Mammary microvascular endothelial cell (primary cell): ENCODE measurements around the gene KRTAP12-4. TPM values are rescaled to one million over a fixed set of nuclear protein-coding genes. Genes with fewer than 3 reads are reported as not detected.

Experiments used
- total RNA-seq: library from RNA; depleted of rRNA; stranded (reverse); fragments of >200 nt; gene quantifications from 2 replicates; pipeline ENCODE4 v1.2.3, GENCODE V29; 2015

KRTAP12-4 gene, protein sequence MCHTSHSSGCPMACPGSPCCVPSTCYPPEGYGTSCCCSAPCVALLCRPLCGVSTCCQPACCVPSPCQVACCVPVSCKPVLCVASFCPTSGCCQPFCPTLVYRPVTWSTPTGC
- not detected in 2 replicates for total RNA-seq

DNA sequence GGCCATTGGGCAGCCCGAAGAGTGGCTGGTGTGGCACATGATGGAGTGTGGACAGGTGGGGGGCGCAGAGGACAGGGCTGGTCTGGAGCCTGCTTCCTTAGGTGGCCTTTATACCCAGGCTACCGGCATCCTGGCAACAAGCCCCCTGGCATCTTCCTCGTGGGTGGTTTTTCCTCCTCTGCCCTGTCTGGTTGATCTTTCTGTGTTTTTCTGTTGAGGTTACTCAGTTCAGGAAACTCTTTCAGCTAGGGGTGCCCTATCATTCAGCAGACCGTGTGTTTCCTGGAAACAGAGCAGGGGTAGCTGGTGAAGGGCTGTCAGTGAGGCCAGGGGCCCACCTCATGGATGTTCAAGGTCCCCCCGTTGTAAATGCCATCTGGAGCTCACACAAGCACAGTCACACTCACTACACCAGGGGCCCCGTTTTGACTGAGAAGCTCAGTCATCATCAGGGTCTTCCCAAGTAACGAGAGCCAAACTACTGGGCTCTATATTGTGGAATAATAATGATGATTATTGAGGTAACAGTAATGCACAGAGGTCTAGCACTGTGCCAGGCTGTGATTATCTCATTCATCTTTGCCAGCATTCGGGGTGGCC is at the start of gene KRTAP12-4:
TSS of gene KRTAP12-4 (minus strand) at position 84 of the 600 bp plus-strand sequence. CDS start at position 39, 45 bp downstream.

DNA sequence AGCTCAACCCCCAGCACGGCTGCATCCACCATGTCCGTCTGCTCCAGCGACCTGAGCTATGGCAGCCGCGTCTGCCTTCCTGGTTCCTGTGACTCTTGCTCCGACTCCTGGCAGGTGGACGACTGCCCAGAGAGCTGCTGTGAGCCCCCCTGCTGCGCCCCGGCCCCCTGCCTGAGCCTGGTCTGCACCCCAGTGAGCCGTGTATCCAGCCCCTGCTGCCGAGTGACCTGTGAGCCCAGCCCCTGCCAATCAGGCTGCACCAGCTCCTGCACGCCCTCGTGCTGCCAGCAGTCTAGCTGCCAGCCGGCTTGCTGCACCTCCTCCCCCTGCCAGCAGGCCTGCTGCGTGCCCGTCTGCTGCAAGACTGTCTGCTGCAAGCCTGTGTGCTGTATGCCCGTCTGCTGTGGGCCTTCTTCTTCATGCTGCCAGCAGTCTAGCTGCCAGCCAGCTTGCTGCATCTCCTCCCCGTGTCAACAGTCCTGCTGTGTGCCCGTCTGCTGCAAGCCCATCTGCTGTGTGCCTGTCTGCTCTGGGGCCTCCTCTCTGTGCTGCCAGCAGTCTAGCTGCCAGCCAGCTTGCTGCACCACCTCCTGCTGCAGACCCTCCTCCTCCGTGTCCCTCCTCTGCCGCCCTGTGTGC is 42.8 kb upstream of the KRTAP12-4 start, which contains the start of gene KRTAP10-12:
TSS of gene KRTAP10-12 (plus strand) at position 1 of the 639 bp plus-strand sequence. CDS start at position 31, 30 bp downstream.

DNA sequence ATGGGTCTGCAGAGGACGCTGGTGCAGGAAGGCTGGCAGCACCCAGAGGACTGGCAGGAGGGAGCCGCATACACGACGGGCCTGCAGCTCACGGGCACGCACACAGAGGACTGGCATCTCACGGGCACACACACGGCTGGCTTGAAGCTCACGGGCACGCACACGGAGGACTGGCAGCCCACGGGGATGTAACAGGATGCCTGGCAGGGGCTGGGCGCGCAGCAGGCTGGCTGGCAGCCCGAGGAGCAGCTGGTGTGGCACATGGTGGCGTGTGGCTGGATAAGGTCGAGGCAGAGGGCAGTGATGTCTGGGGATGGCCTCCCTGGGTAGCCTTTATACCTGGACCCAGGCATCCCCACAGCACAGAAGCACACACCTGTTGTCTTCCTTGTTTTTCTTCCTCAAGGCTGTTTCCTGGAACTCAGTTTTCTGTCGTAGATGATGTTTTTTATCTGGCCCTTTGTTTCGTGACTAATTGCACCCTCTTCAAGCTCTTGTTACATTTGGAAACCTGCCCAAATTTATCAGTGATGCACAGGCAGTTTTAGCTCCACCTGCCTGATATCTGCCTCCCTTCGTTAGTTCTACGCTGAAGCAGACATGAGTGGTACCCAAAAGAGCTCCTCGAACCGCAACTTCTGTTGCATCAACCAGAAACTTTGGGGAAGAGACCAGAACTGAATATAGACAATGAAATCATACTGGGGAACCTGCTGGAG is 27.6 kb upstream of the KRTAP12-4 start, which contains the start of gene KRTAP12-1:
TSS of gene KRTAP12-1 (minus strand) at position 303 of the 719 bp plus-strand sequence. CDS start at position 263, 40 bp downstream.

DNA sequence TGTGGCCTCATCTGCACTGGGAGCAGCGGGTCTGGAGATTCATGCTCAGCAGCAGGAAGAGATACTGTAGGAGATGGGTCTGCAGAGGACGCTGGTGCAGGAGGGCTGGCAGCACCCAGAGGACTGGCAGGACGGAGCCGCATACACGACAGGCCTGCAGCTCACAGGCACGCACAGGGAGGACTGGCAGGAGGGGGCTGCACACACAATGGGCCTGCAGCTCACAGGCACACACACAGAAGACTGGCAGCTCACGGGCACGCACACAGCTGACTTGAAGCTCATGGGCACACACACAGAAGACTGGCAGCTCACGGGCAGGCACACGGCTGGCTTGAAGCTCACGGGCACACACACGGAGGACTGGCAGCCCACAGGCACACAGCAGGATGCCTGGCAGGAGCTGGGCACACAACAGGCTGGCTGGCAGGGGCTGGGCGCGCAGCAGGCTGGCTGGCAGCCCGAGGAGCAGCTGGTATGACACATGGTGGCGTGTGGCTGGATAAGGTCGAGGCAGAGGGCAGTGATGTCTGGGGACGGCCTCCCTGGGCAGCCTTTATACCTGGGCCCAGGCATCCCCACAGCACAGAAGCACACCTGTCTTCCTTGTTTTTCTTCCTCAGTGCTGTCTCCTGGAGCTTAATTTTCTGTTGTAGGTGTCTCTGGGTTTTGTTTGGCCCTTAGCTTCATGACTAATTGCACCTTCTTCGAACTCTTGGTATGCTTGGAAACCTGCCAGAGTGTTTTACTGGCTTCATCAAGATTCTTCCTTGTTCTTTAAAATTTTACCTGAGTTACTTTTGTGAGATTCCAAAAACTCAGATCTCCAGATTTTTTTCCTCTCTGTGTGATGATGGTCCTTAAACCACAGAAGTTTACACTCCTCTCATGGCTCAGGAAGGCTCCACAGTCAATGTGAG is 12.2 kb upstream of the KRTAP12-4 start, which contains the start of gene KRTAP12-2:
TSS of gene KRTAP12-2 (minus strand) at position 527 of the 920 bp plus-strand sequence. CDS start at position 486, 41 bp downstream.

DNA sequence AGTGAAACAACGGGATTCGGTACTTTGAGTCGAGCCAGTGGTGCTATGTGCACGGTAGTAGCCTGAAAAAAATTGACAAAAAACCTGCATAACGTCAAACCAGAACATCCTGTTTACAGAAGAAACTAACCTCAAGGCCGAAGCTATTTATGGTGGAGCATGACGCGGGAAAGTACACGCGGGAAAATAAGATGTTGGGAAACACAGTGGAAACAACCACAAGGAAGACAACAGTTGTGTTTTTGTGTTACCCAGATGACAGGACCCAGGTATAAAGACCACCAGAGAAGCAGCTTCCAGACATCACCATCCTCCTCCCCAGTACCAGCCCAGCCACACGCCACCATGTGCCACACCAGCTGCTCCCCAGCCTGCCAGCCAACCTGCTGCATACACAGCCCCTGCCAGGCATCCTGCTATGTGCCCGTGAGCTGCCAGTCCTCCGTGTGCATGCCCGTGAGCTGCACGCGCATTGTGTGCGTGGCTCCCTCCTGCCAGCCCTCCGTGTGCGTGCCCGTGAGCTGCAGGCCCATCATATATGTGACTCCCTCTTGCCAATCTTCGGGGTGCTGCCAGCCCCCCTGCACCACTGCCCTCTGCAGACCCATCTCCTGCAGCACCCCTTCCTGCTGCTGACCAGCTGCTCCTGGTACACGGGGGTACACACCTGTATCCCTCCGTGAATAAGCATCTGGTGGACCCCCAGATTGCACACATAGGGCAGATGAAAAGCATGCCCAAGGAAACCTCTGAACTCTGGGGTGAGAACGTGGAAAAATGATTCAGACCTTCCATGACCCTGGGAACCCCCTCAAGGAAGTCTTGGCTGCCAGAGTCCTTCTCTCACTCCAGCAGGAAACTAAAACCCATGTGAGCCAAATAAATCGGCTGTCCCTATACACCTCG is 3.4 kb upstream of the KRTAP12-4 start, which contains the start of gene KRTAP12-3:
TSS of gene KRTAP12-3 (plus strand) at position 298 of the 906 bp plus-strand sequence. CDS start at position 346, 48 bp downstream.

DNA sequence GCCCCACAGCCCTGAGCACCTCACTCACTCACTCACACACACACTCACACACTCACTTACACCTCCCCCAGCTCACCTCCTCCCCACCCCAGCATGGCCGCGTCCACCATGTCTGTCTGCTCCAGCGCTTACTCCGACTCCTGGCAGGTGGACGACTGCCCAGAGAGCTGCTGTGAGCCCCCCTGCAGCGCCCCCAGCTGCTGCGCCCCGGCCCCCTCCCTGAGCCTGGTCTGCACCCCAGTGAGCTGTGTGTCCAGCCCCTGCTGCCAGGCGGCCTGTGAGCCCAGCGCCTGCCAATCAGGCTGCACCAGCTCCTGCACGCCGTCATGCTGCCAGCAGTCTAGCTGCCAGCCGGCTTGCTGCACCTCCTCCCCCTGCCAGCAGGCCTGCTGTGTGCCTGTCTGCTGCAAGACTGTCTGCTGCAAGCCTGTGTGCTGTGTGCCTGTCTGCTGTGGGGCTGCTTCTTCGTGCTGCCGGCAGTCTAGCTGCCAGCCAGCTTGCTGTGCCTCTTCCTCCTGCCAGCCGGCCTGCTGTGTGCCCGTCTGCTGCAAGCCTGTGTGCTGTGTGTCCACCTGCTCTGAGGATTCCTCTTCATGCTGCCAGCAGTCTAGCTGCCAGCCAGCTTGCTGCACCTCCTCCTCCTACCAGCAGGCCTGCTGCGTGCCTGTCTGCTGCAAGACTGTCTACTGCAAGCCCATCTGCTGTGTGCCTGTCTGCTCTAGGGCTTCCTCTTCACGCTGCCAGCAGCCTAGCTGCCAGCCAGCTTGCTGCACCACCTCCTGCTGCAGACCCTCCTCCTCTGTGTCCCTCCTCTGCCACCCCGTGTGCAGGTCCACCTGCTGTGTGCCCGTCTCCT is 7.9 kb downstream of the KRTAP12-4 start, which contains the start of gene KRTAP10-11:
TSS of gene KRTAP10-11 (plus strand) at position 49 of the 856 bp plus-strand sequence. CDS start at position 94, 45 bp downstream.

DNA sequence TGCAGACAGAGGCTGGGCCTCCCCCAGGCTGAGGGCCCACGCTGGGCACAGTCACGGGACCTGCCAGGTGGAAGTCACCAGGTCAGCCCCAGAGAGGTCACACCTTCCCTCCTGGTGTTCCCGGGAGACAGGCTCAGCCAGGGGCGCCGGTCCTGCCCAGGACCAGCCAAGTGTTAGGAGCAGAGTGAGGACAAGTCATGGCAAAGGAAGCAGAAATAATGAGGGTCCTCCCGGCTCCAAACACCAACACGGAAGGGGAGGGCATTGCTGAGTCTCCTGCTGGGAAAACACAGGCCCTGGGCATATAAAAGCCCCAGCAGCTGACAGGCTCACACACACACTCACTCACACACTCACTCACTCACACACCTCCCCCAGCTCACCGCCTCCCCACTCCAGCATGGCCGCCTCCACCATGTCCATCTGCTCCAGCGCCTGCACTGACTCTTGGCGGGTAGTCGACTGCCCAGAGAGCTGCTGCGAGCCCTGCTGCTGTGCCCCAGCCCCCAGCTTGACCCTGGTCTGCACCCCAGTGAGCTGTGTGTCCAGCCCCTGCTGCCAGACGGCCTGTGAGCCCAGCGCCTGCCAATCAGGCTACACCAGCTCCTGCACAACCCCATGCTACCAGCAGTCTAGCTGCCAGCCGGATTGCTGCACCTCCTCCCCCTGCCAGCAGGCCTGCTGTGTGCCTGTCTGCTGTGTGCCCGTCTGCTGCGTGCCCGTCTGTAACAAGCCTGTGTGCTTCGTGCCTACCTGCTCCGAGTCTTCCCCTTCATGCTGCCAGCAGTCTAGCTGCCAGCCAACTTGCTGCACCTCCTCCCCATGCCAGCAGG is 17.2 kb downstream of the KRTAP12-4 start, which contains the start of gene KRTAP10-10:
TSS of gene KRTAP10-10 (plus strand) at position 339 of the 833 bp plus-strand sequence. CDS start at position 401, 62 bp downstream.

DNA sequence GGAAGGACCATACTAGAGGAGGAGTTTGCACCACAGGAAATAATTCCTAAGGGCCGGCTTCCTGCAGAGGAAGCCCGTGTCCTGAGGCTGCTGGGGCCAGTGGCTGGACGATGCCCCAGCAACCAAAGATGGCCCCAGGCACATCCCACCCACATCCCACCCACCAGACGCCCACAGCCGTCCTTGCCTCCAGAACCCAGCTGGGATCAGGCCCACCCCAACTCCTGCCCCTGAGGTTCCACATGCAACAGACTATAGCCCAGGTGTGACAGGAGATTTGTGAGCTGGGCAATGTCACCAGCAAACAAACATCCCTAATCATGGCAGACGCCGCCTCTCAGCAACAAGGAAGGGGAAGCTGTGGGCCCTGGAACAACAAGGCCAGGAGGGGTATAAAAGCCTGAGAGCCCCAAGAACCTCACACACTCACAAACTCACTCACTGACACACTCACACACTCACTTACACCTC is 27.8 kb downstream of the KRTAP12-4 start, which contains the start of gene KRTAP10-9:
TSS of gene KRTAP10-9 (plus strand) at position 421 of the 471 bp plus-strand sequence. CDS start 79 bp downstream, outside the sequence.

DNA sequence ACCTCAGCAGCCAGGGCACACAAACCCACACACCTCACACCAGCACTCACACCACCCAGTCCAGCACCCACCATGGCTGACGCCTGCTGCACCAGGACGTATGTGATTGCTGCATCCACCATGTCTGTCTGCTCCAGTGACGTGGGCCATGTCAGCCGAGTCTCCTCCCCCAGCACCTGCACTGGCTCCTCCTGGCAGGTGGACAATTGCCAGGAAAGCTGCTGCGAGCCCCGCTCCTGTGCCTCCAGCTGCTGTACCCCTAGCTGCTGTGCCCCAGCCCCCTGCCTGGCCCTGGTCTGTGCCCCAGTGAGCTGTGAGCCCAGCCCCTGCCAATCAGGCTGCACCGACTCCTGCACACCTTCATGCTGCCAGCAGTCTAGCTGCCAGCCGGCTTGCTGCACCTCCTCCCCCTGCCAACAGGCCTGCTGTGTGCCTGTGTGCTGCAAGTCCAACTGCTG is 42.4 kb downstream of the KRTAP12-4 start, which contains the start of gene KRTAP10-8:
TSS of gene KRTAP10-8 (plus strand) at position 51 of the 458 bp plus-strand sequence. CDS start at position 73, 22 bp downstream.

Other genes starting within 250 kb of the KRTAP12-4 start
- 3.5 and 5.5 TPM in 2 replicates for gene LRRC3, start 199.1 kb downstream of the KRTAP12-4 start, total RNA-seq
- gene KRTAP10-1, start 114.5 kb downstream of the KRTAP12-4 start, total RNA-seq, result not detected in 2 replicates
- not detected in 2 replicates for gene KRTAP10-2, start 103.2 kb downstream of the KRTAP12-4 start, total RNA-seq
- gene KRTAP10-3, start 95.9 kb downstream of the KRTAP12-4 start, total RNA-seq, result not detected in 2 replicates
- gene KRTAP10-4, start 80.9 kb downstream of the KRTAP12-4 start, total RNA-seq, result not detected in 2 replicates
- gene KRTAP10-5, start 74.1 kb downstream of the KRTAP12-4 start, total RNA-seq, result not detected in 2 replicates
- not detected in 2 replicates for gene KRTAP10-6, start 62.2 kb downstream of the KRTAP12-4 start, total RNA-seq
- gene KRTAP10-7, start 54.1 kb downstream of the KRTAP12-4 start, total RNA-seq, result not detected in 2 replicates
- gene KRTAP10-8, start 42.6 kb downstream of the KRTAP12-4 start, total RNA-seq, result not detected in 2 replicates
- not detected in 2 replicates for gene KRTAP10-9, start 27.6 kb downstream of the KRTAP12-4 start, total RNA-seq
- gene KRTAP10-10, start 17.3 kb downstream of the KRTAP12-4 start, total RNA-seq, result not detected in 2 replicates
- not detected in 2 replicates for gene KRTAP10-11, start 8.2 kb downstream of the KRTAP12-4 start, total RNA-seq
- not detected in 2 replicates for gene KRTAP12-3, start 3.3 kb upstream of the KRTAP12-4 start, total RNA-seq
- gene KRTAP12-2, start 12.3 kb upstream of the KRTAP12-4 start, total RNA-seq, result not detected in 2 replicates
- gene KRTAP12-1, start 27.5 kb upstream of the KRTAP12-4 start, total RNA-seq, result not detected in 2 replicates
- gene KRTAP10-12, start 42.5 kb upstream of the KRTAP12-4 start, total RNA-seq, result not detected in 2 replicates
- gene TSPEAR, start 56.9 kb upstream of the KRTAP12-4 start, total RNA-seq, result 0.10 TPM in 1 of 2 replicates, not detected in the other
- gene UBE2G2, start 147.2 kb upstream of the KRTAP12-4 start, total RNA-seq, result 51.2 and 56.7 TPM in 2 replicates
- gene SUMO3, start 163.4 kb upstream of the KRTAP12-4 start, total RNA-seq, result 98.6 and 106 TPM in 2 replicates
- 367 and 382 TPM in 2 replicates for gene PTTG1IP, start 219.0 kb upstream of the KRTAP12-4 start, total RNA-seq